HuH-7 (cell line): Measurements from ENCODE around the gene LIF.

Source experiments
- DNase-seq: peaks from one replicate; pipeline ENCODE4 v3.0.0; 2011; ENCODE audit warnings: low spot score

Gene LIF

GRCh38 chr22:30262917-30263741 is 16.6 kb upstream of the LIF start:
- peak; percentile 94 for DNase-seq

- no peak for DNase-seq
These were observed 15.6 kb upstream of the LIF start for GRCh38 chr22:30262112-30262511.

DNA sequence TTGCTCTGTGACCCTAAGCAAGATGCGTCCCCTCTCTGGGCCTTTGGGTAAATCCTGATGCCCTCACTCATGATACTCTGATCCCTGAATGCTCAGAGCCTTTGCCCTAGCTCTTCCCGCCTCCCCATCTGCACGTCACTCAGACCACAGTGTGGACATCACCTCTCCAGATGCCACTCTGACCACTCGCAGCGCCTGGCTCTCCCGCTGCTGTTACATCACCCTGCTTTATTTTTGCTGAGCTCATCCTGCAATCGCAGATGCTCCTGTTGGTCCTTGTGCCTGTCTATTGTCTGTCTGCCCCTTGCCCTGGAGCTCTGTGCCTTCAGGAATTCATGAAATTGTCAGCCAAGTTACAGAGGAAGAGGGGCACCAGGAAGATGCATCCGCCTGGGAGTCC is 14.6 kb upstream of the LIF start:
- DNase-seq = no peak

- DNase-seq = no peak
These were observed 14.1 kb upstream of the LIF start for GRCh38 chr22:30260682-30261081.

- no peak for DNase-seq
These were observed 13.7 kb upstream of the LIF start for GRCh38 chr22:30260276-30260675.

DNA sequence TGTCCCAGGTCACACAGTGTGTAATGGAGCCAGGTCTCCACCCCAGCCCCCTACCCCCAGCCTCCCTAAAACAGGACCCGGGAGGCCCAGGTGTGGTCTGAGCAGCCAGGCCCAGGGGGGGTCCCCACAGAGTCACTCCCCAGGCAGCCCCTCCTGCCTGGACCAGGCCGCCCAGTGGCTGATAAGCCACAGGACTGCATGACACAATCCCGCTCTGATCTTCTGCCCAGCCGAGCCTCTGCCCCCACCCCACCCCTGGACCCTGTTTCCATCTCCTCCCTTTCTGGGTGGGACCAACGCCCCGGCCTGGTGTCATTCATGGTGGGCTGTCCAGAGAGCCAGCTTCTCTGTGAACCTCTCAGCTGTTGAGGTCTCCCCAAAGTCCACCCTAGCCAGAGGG is 7.8 kb upstream of the LIF start:
- no peak for DNase-seq

DNA sequence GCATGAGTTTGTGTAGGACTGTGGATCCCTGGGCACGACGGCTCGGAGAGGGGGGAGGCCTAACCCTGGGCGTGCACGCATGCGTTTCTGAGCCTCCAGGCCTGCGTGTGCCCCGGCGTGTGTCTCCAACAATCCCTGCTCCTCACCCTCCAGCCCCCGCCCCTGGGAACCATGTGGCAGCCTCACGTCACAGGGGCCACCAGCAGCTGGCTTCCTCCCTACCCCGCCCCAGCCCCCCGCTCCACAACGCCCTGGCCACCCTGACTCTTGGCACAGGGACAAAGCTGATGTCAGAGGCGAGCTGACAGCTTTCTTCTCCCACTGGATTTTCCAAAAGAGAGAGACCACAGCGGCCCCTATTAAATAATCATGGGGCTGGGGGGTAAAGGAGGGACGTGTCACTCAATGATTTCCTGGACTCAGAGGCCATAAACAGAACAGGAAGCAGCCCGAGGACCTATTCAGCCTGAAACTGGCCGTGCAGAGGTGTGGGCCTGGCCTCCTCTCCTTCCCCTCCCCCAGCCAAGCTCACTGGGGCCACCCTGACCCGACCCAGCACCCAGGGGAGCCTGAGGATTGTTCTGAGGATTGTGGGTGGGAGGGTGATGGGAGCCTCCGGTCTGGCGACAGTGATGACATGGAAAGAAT is 6.8 kb upstream of the LIF start:
- DNase-seq = no peak

DNA sequence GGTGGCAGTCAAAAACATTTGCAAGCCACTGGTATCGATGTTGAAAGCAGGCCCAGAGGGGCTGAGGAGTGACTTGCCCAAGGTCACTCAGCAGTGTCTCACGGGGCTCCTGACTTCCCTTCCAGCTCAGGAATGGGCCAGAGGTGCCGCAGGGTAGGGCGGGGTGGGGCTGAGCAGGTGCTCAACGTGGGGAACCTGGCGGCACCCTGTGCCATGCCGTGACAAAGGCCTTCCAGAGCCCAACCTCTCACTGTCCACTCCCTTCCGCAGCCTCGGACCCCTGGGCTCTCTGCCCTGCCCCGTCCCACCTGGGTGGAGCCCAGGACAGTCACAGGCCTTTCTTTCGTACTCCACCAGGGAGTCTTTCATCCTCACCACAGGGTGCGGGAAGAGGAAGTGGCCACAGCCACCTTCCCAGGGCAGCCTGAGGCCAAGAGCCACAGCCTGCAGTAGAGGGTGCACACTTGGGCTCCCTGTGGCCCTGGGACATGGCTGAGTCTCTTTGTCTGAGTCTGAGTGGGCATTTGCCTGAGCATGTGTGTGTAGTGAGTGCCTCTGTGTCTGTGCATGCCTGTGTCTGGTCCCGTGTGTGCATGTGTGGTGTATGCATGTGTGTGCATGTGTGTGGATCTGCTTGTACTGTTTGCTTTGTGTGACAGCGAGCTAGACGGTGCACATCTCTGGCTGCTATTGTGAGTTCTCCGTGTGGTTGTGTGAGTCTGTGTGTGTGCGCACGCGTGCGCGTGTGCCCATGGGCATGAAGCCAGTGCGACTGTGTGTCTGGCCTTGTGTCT is 6.0 kb upstream of the LIF start:
- DNase-seq = no peak

DNA sequence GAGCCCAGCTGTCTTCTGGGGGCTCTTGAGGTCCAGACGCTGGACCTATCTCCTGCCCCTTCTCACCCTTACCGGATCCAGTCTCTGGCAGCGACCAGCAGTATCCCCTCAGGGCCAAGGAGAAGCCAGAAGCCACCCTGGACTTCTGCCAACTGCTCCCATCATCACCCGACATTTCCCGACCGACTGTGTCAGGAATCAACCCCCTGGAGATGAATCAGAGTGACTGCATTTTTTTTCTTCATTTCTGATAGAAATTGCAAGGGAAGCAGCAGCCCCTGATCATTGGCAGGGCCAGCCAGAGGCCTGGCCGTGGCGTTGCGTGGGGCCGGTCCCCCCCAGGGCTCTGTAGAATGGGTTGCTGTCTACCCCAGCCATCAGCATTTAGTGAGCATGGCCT is 5.2 kb upstream of the LIF start:
- DNase-seq = no peak

GRCh38 chr22:30250661-30251267 is 4.2 kb upstream of the LIF start:
- no peak for DNase-seq

- no peak for DNase-seq
These were observed 3.5 kb upstream of the LIF start for GRCh38 chr22:30250039-30250565.

DNA sequence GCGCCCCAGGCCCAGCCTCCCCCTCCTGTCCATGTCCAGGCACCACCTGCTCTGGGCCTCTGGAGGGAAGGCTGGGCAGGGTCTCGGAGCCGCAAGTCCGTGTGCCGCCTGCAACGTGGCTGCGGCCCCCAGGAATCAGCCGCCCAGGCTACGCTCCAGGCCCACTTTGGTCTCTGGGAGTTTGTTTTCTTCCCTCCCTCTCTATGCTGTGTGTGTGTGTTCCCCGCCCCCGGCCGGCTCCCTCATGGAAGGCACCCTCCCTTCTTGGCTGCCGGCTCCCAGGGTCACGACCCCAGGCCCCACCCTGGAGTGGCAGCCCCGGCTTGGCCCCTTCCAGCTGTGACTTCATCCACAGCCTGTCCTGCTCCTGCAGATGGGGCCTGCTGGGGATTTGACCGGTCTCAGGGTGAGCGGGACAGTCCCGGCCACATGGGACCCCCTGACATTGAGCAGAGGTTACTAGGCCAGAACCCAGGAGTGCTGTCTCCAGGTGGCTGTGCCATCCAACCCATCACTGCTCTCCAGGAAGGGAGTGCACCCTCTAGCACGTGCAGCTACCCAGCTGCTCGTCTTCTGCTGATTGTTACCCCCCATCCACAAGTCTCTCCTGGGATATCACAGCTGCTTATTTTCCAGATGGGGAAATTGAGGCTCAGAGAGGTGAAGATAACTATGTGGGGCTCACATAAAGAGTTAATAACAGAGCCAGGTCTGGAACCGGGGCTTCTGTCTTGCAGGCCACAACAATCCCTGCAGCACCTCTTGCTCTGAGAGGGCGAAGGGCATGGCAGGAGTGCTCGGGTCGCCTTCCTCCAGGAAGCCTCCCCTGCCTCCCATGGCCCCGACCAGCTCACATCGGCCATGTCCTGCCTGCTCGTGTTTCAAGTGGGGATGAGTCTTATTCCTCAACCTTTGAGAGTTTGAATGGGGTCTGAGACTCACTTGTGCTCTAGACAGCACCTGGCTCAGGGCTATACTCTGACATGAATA is 2.8 kb upstream of the LIF start:
- DNase-seq = peak; percentile 60

GRCh38 chr22:30248484-30248883 is 1.9 kb upstream of the LIF start:
- no peak for DNase-seq

- no peak for DNase-seq
These were observed 1.4 kb upstream of the LIF start for GRCh38 chr22:30247974-30248373.

GRCh38 chr22:30247561-30247960 is 1.0 kb upstream of the LIF start:
- DNase-seq = no peak

DNA sequence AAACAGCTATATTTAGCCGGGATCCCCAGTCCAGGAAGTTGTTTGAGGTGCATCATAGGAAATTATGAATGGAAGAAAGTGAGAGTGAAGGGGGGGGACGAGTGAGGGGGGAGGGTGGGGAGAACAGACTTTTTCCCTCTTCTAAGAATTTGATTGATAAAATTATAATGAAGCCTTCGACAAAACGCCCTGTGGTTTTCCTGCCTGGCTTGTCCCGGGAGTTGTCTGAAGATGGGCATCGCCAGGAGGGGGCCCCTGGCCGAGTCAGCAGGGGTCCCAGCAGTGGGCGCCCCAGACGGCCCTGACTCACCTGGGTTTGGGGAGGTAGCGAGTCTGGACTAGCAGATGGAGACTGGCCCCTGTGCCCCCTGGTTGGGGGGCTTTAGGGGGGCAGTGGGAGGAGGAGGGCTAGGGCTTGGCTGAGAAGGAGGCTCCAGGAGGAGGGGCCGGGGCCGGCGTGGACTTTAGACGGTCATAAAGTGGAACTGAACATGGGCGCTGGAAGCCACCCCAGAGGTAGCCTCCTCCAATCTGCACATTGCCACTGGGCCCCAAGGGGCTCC is 336 bp upstream of the LIF start:
- DNase-seq = peak; percentile 85

DNA sequence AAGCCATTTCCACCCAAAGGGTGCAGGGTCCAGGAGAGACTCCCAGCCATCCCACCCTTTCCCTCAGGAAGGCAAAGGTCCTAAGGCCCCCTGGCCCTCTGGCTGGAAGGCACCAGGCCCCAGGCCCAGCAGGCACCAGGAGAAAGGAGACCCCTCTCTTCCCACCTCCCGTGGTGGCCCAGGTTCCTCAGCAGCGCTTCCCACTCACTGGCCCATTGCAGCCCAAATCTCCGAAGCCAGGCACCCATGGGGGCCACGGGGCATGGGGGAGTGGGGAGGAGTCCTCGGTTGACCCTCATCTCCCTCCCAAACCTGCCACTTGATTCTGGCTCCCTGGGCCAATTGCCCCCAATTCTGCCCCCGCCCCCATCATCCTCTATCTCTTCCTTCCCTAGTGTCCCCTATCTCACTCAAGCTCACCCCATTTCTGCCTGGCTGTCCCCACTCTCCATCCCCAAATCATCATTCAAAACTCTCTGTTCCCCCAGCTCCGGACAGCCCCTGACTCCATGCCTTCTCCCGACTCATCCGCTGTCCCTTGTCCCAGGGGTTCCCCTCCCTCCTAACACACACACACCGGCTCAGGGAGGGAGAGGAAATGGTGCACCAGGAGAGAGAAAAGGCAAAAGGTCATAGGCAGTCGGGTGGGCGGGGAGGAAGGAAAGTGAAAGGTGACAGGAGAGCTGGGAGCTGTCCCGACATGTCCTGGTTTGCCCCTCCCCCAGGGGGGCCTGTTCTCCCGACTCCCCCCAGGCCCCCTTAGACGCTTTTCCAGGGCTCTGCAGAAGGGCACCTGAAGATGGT is 1.2 kb downstream of the LIF start:
- DNase-seq = peak; percentile 73

DNA sequence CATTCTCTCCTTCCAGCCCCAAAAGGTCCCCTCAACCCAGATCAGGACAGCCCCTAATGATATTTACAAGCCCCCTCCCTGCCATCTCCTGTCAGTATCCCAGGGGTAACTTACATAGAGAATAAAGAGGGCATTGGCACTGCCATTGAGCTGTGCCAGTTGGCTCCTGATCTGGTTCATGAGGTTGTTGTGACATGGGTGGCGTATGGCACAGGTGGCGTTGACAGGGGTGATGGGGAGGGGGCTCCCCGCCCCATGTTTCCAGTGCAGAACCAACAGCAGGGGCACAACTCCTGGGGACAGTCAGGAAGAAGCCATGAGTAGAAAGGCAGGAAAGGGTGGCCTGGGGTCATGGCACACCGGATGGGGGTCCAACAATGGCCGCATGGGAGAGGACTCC is 1.9 kb downstream of the LIF start:
- DNase-seq = no peak

DNA sequence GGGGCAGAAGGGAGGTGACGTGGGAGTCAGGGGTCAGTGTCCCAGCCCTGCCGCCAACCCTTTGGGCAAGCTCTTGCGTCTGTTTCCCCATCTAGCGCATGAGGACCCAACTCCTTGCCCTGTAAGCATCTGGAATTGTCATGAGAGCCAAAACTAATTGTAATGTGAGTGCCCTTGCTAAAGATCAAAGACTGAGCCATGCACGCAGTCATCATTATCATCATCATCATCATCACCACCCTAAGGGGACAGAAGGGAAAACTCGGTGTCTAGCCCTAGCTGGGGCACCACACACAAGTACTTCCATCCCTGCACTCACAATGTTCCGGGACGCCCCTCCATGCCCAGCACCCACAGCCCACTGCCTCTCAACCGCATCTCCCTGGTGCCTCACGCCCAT is 2.5 kb downstream of the LIF start:
- DNase-seq = no peak

- no peak for DNase-seq
These were observed 2.9 kb downstream of the LIF start for GRCh38 chr22:30243661-30244060.
